HG03196 (cell line): ENCODE measurements around the gene SERGEF.

Experiments used
- ATAC-seq: cut with Tn5 transposase; IDR thresholded peaks from one replicate; pipeline ENCODE4 v1.9.1; 2021; ENCODE audit not compliant: unreplicated experiment

Gene SERGEF

DNA sequence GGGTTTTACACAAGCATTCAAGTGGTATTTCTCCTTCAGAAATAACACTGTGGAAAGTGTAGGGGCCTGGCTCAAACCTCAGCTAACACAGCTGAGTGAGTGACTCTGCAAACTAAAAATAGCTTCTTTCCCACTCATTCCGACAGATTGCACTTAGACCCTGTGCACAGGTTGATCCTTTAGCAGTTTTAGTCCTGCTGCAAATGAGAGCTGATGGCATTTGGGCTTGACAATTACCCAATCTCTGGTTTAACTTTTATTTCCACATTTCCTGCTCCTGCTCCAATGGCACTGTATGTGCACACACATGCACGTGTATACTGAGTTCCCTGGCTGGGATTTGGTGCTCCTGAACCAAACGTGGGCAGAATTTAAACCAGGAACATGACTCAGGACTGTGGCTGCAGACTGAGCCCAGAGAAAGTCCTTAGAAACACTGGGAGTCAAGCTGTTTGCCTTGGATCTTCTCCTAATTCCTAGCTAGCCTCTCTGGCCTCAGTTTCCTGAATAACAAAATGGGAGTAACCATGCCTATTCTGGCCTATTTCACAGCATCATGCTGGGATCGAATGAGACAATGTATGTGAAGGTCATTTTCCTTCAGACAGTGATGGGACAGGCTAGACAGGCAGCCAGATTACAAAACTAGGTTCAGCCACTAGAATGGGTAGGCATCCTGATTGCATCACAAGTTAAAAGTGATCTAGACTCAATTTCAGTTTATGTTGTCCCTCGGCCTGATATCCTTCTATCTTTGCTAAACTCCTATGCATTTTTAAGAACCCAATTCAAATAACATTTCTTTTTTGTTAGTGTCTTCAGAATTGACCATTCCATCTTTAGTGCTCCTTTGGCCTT, 58.2 kb downstream of the SERGEF start:
- ATAC-seq = no peak

GRCh38 chr11:17952487-17952886, 60.4 kb downstream of the SERGEF start:
- ATAC-seq = no peak

GRCh38 chr11:17951685-17952388, 61.0 kb downstream of the SERGEF start:
- ATAC-seq = no peak

GRCh38 chr11:17950644-17951043, 62.2 kb downstream of the SERGEF start:
- no peak for ATAC-seq

- no peak for ATAC-seq
These were observed 64.6 kb downstream of the SERGEF start for GRCh38 chr11:17948296-17948695.

- ATAC-seq = no peak
These were observed 73.3 kb downstream of the SERGEF start for GRCh38 chr11:17939542-17939941.

DNA sequence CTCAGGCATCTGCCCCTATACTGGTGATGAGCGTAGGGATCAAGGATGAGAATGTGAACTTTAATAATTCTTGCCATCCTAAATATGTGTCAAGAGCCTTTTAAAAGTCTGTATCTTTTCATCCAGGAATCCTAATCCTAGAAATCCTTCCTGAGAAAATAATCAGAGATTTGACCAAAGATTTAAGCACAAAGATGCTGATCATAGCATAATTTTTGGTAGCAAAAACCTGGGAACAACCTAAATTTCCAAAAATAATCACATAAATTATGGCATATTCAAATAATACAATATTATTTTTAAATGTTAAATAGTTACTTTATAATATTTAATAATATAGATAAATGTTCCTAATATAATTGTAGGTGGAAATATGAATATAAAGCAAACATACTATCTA, 76.1 kb downstream of the SERGEF start:
- no peak for ATAC-seq

GRCh38 chr11:17934194-17934593, 78.7 kb downstream of the SERGEF start:
- no peak for ATAC-seq

DNA sequence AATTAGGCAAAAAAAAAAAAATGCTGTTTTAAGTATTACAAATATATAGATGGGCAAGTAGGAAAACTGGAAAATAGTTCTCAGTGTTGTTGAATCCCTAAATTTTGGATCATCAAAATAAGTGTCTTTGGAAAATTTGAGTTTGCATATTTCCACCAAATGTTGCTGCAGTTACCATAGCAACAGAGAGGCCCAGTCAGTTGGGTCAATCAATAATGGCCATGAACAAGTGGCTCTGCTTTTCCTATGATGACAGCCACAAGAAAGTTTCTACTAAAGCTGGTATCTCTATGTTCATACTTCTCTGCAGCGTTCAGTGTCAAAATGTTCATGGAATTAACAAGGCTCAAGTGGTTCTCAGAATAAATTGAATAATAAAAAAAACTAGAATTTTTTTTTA, 79.1 kb downstream of the SERGEF start:
- ATAC-seq = no peak

DNA sequence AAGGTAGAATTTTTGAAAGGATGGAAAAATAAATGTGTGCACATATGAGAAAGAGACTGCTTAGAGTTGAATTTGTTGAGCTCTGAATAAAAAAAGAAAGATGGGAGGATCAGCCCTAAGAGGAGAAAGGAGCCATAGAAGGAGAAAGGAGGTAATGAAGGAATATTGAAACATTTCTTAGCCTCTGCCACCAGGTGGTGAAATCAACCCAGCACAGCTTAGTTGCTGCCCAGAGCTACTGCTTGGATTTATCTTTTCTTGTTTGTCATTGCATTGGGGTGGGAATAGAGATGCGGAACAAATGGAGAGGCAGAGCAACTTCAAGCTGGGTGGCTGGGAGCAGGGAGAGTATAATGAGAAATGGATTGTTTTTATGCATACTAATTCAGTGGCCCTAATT, 80.4 kb downstream of the SERGEF start:
- ATAC-seq = no peak

DNA sequence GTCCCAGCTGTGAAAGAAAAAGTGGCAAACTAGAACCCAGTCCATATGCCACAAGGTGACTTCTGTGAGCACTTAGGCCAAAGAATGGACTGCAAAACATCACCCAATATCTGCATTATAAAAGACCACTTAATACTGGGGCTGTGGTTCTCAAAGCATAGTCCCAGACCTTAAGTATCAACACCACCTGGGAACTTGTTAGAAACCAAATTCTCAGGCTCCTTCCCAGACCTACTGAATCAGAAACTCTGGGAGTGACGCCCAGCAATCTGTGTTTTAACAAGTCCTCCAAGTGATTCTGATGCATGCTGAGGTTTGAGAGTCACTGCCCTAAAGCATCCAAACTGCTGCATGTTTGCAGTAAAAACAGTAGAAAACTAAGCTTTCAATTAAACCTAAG, 81.3 kb downstream of the SERGEF start:
- no peak for ATAC-seq

- no peak for ATAC-seq
These were observed 82.2 kb downstream of the SERGEF start for GRCh38 chr11:17930544-17931125.

DNA sequence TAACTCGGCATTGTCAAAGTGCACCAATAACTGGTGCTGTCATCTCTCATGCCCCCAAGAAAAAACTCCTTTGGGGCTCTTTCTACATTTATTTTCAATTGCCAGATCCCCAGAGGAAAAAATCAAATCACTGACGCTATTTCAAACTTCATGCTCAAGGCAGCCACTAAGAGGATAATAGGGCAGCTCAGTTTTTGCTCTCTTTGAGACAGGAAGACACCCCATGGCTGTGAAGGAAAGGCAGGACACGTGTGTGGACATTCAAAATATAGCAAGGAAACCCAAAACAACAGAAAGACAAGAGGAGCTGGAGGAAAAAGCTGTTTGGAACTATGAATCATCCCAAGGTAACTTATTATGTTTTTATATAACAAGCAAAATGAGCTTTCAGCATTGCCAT, 83.7 kb downstream of the SERGEF start:
- ATAC-seq = no peak

- no peak for ATAC-seq
These were observed 85.0 kb downstream of the SERGEF start for GRCh38 chr11:17927681-17928343.

- no peak for ATAC-seq
These were observed 85.8 kb downstream of the SERGEF start for GRCh38 chr11:17927041-17927440.

DNA sequence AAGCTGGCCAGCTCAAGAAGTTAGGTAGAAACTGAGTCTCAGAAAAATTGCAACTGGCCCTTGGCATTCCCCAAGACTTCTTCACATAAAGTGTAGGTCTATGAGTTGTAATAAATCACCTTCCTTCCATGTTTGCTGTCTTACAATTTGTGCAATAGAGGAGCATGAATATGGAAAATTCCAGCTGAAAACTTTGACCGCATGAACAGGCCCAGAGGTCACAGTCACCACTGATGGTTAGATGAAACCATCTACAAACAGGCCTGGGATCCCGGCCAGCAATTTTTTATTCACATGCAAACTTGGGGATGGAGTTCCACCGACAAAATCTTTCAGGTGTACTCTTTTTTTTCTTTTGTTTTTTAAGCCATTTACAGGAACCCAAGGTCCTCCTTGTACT, 88.1 kb downstream of the SERGEF start:
- ATAC-seq = no peak

DNA sequence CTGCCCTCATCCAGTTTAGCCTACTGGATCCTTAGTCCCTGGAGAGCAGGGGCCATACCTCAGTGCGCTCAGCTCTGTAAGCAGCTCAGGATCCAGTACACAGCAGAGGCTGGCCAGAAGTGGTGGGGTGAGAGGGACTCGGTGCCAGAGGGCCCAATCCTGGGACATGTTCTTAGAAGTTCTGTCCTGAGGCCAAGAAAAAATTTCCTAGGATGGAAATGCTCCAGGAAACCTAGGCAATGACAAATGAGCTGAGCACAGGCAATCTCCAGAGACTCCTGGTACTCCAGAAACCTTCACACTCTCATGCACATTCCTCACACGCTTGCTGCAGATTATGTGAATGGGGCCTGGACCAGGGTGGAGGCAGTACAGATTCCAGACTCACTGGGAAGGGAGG, 89.6 kb downstream of the SERGEF start:
- no peak for ATAC-seq

- no peak for ATAC-seq
These were observed 90.4 kb downstream of the SERGEF start for GRCh38 chr11:17922416-17922788.

- no peak for ATAC-seq
These were observed 91.0 kb downstream of the SERGEF start for GRCh38 chr11:17921659-17922415.

GRCh38 chr11:17918049-17918605, 94.7 kb downstream of the SERGEF start:
- no peak for ATAC-seq

GRCh38 chr11:17917556-17917955, 95.3 kb downstream of the SERGEF start:
- no peak for ATAC-seq
